H1 (cell line): ENCODE measurements around the gene OR2L8. TPM values are rescaled to one million over a fixed set of nuclear protein-coding genes. Genes with fewer than 3 reads are reported as not detected.

Experiments
- CTCF ChIA-PET: fragments of 300-600 bp; sonication (Branson Sonifier 250); formaldehyde crosslinking; loops from one replicate; lab custom pipeline; 2021; ENCODE audit not compliant: partially characterized antibody; lab: Charles Lee
- POLR2A ChIA-PET: fragments of 300-600 bp; sonication (Branson Sonifier 250); formaldehyde crosslinking; loops from one replicate; lab custom pipeline; 2021; ENCODE audit warnings: inconsistent platforms; ENCODE audit not compliant: partially characterized antibody; lab: Charles Lee
- DNase-seq, 2 experiments: peaks; one replicate each; pipeline versions ENCODE4 v3.0.0 to v3.0.0-alpha.2; 2010 to 2022; ENCODE audit warnings: low spot score in 2 of 2, low read depth in 1 of 2, mixed read lengths in 1 of 2
- FAIRE-seq: peaks from 2 replicates; lab custom pipeline; 2011; peaks lifted over from hg19 to GRCh38; lab: Jason Lieb, UNC
- H2AFZ ChIP-seq: 2 replicates; pipeline ENCODE4 v1.8.1; 2012; ENCODE audit warnings: low read length, inconsistent platforms
- H2AK5ac ChIP-seq: 2 replicates; pipeline ENCODE4 v1.6.1; 2013; ENCODE audit warnings: low read depth, low read length
- H2BK120ac ChIP-seq: replicated peaks from 2 replicates; pipeline ENCODE3; 2013; ENCODE audit warnings: low read depth, low read length, inconsistent platforms
- H2BK12ac ChIP-seq: 2 replicates; pipeline ENCODE4 v1.6.1; 2013; ENCODE audit warnings: low read depth, low read length
- H2BK15ac ChIP-seq: 2 replicates; pipeline ENCODE4 v1.6.1; 2013; ENCODE audit warnings: low read length
- H2BK20ac ChIP-seq: 2 replicates; pipeline ENCODE4 v1.6.1; 2013; ENCODE audit warnings: low read length
- H2BK5ac ChIP-seq: 2 replicates; pipeline ENCODE4 v1.6.1; 2013; ENCODE audit warnings: low read depth, low read length
- H3K14ac ChIP-seq: 2 replicates; pipeline ENCODE4 v1.6.1; 2013; ENCODE audit warnings: inconsistent platforms; ENCODE audit not compliant: insufficient read length
- H3K18ac ChIP-seq: 2 replicates; pipeline ENCODE4 v1.6.1; 2013; ENCODE audit warnings: low read length; ENCODE audit errors: extremely low read depth
- H3K23ac ChIP-seq: 2 replicates; pipeline ENCODE4 v1.6.1; 2013; ENCODE audit warnings: inconsistent platforms; ENCODE audit not compliant: insufficient read length
- H3K23me2 ChIP-seq: 2 replicates; pipeline ENCODE4 v1.6.1; 2013; ENCODE audit warnings: low read depth, low read length
- H3K27ac ChIP-seq: 2 replicates; pipeline ENCODE4 v1.6.1; 2011; ENCODE audit warnings: low read depth, low read length, inconsistent platforms
- H3K27me3 ChIP-seq, 4 experiments: replicated peaks in 1 of 4; 1 replicate in 1 of 4; 2 replicates in 3 of 4; pipeline versions ENCODE4 v1.6.1 to v1.8.1; 2011 to 2013; ENCODE audit warnings: low read length in 3 of 4, mild to moderate bottlenecking in 3 of 4, inconsistent platforms in 2 of 4, mixed read lengths in 2 of 4, moderate library complexity in 1 of 4; ENCODE audit not compliant: control insufficient read depth in 3 of 4, insufficient read depth in 3 of 4; ENCODE audit errors: extremely low read depth in 1 of 4
- H3K36me3 ChIP-seq, 4 experiments: 2 replicates each; pipeline versions ENCODE4 v1.6.1 to v1.8.1; 2011 to 2013; ENCODE audit warnings: mild to moderate bottlenecking in 4 of 4, low read length in 3 of 4, moderate library complexity in 2 of 4, control low read depth in 1 of 4, inconsistent platforms in 1 of 4; ENCODE audit not compliant: insufficient read depth in 4 of 4, control insufficient read depth in 2 of 4
- H3K4ac ChIP-seq: replicated peaks from 2 replicates; pipeline ENCODE3; 2013; ENCODE audit warnings: low read length, low read depth, mixed read lengths, inconsistent platforms; ENCODE audit not compliant: insufficient read length
- H3K4me1 ChIP-seq, 4 experiments: replicated peaks in 1 of 4; 1 replicate in 1 of 4; 2 replicates in 3 of 4; pipeline versions ENCODE4 v1.6.1 to v1.8.1; 2011 to 2013; ENCODE audit warnings: low read length in 3 of 4, inconsistent platforms in 2 of 4, mixed read lengths in 1 of 4; ENCODE audit not compliant: insufficient read depth in 4 of 4, control insufficient read depth in 3 of 4
- H3K4me2 ChIP-seq, 2 experiments: 2 replicates each; pipeline versions ENCODE4 v1.6.1 to v1.8.1; 2011 to 2013; ENCODE audit warnings: low read depth in 2 of 2, low read length in 2 of 2, control low read depth in 1 of 2, inconsistent platforms in 1 of 2, mild to moderate bottlenecking in 1 of 2; ENCODE audit not compliant: insufficient read depth in 1 of 2
- H3K4me3 ChIP-seq, 4 experiments: fragments of 200-600, 300-600 bp in 1 of 4; sonication (generic), shearing (Covaris generic), sonication (Bioruptor Twin) in 1 of 4; 2 replicates each; pipeline versions ENCODE4 v1.5.1 to v1.8.1; 2011 to 2016; ENCODE audit warnings: low read length in 4 of 4, low read depth in 3 of 4, control low read depth in 2 of 4, inconsistent platforms in 2 of 4, mild to moderate bottlenecking in 2 of 4, mixed read lengths in 1 of 4, moderate library complexity in 1 of 4; ENCODE audit not compliant: insufficient read depth in 2 of 4; ENCODE audit errors: extremely low read depth in 1 of 4
- H3K56ac ChIP-seq: replicated peaks from 2 replicates; pipeline ENCODE3; 2013; ENCODE audit warnings: low read depth, mild to moderate bottlenecking, mixed read lengths, low read length, inconsistent platforms; ENCODE audit not compliant: insufficient read length
- H3K79me1 ChIP-seq: 2 replicates; pipeline ENCODE4 v1.6.1; 2013; ENCODE audit warnings: low read depth, low read length, control low read depth
- H3K79me2 ChIP-seq, 2 experiments: 2 replicates each; pipeline versions ENCODE4 v1.6.1 to v1.8.1; 2012 to 2013; ENCODE audit warnings: low read length in 2 of 2, mild to moderate bottlenecking in 2 of 2, inconsistent platforms in 1 of 2; ENCODE audit not compliant: insufficient read depth in 2 of 2, control insufficient read depth in 1 of 2
- H3K9ac ChIP-seq, 4 experiments: replicated peaks in 1 of 4; 1 replicate in 1 of 4; 2 replicates in 3 of 4; pipeline versions ENCODE4 v1.6.1 to v1.8.1; 2011 to 2013; ENCODE audit warnings: low read depth in 3 of 4, low read length in 3 of 4, control low read depth in 2 of 4, mild to moderate bottlenecking in 2 of 4, moderate library complexity in 2 of 4, inconsistent platforms in 1 of 4; ENCODE audit errors: extremely low read depth in 1 of 4
- H3K9me3 ChIP-seq, 2 experiments: 2 replicates each; pipeline versions ENCODE4 v1.6.1 to v1.8.1; 2012 to 2013; ENCODE audit warnings: mild to moderate bottlenecking in 2 of 2, moderate library complexity in 2 of 2, control low read depth in 1 of 2, inconsistent platforms in 1 of 2, low read depth in 1 of 2, low read length in 1 of 2, mixed read lengths in 1 of 2; ENCODE audit not compliant: insufficient read depth in 2 of 2
- H4K20me1 ChIP-seq, 2 experiments: replicated peaks in 1 of 2; 2 replicates each; pipeline versions ENCODE3 to v1.8.1; 2011 to 2013; ENCODE audit warnings: inconsistent platforms in 2 of 2, low read length in 2 of 2, mild to moderate bottlenecking in 1 of 2; ENCODE audit not compliant: insufficient read depth in 2 of 2, control insufficient read depth in 1 of 2
- H4K5ac ChIP-seq: 2 replicates; pipeline ENCODE4 v1.6.1; 2013; ENCODE audit warnings: low read length, low read depth, mixed read lengths, inconsistent platforms; ENCODE audit not compliant: insufficient read length
- H4K8ac ChIP-seq: 2 replicates; pipeline ENCODE4 v1.8.0; 2013; ENCODE audit warnings: mild to moderate bottlenecking, moderate library complexity, low read length, inconsistent platforms; ENCODE audit not compliant: insufficient read depth; ENCODE audit errors: extremely low read depth
- H4K91ac ChIP-seq: replicated peaks from 2 replicates; pipeline ENCODE3; 2013; ENCODE audit warnings: low read length, mixed read lengths, inconsistent platforms; ENCODE audit not compliant: insufficient read length
- CEBPB ChIP-seq: IDR thresholded peaks from 2 replicates; pipeline ENCODE4 v1.6.1; 2012; ENCODE audit warnings: low read depth, low read length
- MAFK ChIP-seq: IDR thresholded peaks from 2 replicates; pipeline ENCODE4 v1.6.1; 2012; ENCODE audit warnings: low read depth, mild to moderate bottlenecking, improper control_type of control experiment, low read length
- SP4 ChIP-seq: IDR thresholded peaks from 2 replicates; pipeline ENCODE4 v1.6.1; 2012; ENCODE audit warnings: low read length, inconsistent platforms
- WGBS, 2 experiments: shearing (Covaris generic) in 1 of 2; methylation state at CpG; one replicate each; pipeline versions ENCODE4 v1.1.6 to v1.1.7; 2013 to 2015; ENCODE audit warnings: low lambda C conversion rate in 2 of 2, mixed read lengths in 2 of 2, inconsistent platforms in 1 of 2, low coverage in 1 of 2, missing lambda C conversion rate in 1 of 2; ENCODE audit not compliant: insufficient replicate concordance in 2 of 2, insufficient coverage in 1 of 2, insufficient read length in 1 of 2; ENCODE audit errors: extremely low coverage in 1 of 2, missing lambda C conversion rate in 1 of 2; 5-methylcytosine and 5-hydroxymethylcytosine counted together
- polyA plus RNA-seq, 7 experiments: library from polyadenylated mRNA; depleted of rRNA in 3 of 7; stranded (reverse) in 5 of 7; unstranded in 2 of 7; fragments of >200 nt in 5 of 7; fragments of 200-250 nt in 2 of 7; gene quantifications; 1 replicate in 5 of 7; 2 replicates in 1 of 7; 4 replicates in 1 of 7; pipeline versions ENCODE4 v1.2.1 to v1.2.3, GENCODE V29; 2011 to 2013; ENCODE audit warnings: missing spikeins in 2 of 7, mixed read lengths in 2 of 7
- total RNA-seq: library from RNA; stranded (reverse); fragmentation: NEBNext Ultra II Directional; extraction: Animal tissue kit (Norgen Biotek cat#: 25700); gene quantifications from 2 replicates; pipeline ENCODE4 v1.2.1, GENCODE V29; 2021

Gene OR2L8
- total and polyA plus RNA-seq, 2 of the 8 experiments (the other 6 are each of a cell fraction or from before 2014, with no cell fraction given): not detected

DNA sequence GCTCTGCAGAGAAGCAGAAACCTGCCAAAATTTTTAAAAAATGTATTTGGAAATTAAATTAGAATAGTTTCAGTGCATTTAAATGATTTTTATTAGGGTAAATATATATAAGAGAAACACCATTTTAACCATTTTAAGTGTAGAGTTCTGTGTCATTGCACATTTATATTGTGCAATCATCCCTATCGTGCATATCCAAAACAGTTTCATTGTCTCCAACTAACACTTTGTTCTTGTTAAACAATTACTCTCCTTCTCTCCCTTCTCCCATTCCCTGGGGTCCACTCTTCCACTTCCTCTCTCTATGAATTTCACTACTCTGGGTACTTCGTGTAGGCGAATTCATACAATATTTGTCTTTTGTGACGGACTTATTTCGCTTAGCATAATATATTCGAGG, 6.0 kb upstream of the OR2L8 start (continued):
- no peak for TF ChIP-seq CEBPB

DNA sequence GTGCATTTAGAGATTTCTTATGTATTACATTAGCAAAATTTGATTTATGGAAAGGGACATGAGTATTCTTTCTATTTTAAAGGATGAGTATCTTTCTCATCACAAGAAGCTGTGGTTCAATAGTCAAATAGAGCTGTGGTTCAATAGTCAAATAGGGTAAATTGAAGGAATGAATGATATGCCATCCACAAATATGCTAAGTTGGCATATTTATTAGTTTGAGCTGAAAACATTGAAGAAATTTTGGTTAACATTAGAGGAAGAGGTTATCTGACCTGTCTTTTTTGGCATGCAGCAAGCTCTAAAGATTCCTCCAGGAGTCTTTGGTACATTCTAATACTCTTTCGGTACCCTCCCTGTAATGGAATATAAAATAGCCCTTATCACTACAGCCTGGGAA, 4.8 kb downstream of the OR2L8 start:
- Histone ChIP-seq H3K79me1 (no peaks in the 10 kb centered on the region), H3K27me3 (no peaks in the 10 kb centered on the region), H3K4me3 (no peak overlapping the region), H4K20me1 (no peaks in the 10 kb centered on the region), H2AFZ (no peak overlapping the region), H3K4me1 (no peaks in the 10 kb centered on the region), H4K91ac (no peak overlapping the region), H3K4ac (no peak overlapping the region), H2AK5ac (no peak overlapping the region), H3K14ac (no peak overlapping the region), H3K27ac (no peak overlapping the region), H2BK12ac (no peak overlapping the region), H2BK20ac (no peak overlapping the region), H3K9me3 (peaks cover 18 to 24% of the 10 kb centered on the region in 2 experiments), H3K23me2 (no peaks in the 10 kb centered on the region), H4K8ac (no peak overlapping the region), H4K5ac (no peak overlapping the region), H3K18ac (no peak overlapping the region), H3K79me2 (no peaks in the 10 kb centered on the region), H2BK5ac (no peak overlapping the region), H3K4me2 (no peak overlapping the region), H3K9ac (no peak overlapping the region), H2BK15ac (no peak overlapping the region), H2BK120ac (no peak overlapping the region), H3K36me3 (no peaks in the 10 kb centered on the region), H3K23ac (no peak overlapping the region), H3K56ac (no peak overlapping the region)
- DNase-seq: no peak
- ChIA-PET POLR2A (no interaction called here), CTCF (no interaction called here)
- 93% methylated on average over 1 of the region's 1 CpG; no CpG with 5 or more reads in 1 of the 2 experiments for WGBS, 2 experiments
- TF ChIP-seq SP4 (no peak), MAFK (peak; percentile 34; the same call in 1 of the 2 replicates)
- no peak for FAIRE-seq
